GM19043 (cell line): ENCODE results near the gene FIGNL2.
"Not testable (repeated sequence)": the region's sequence is repeated elsewhere in the genome, so short reads cannot be mapped to it uniquely, and the experiment has no call there.

Source experiments
- ATAC-seq: cut with Tn5 transposase; IDR thresholded peaks from one replicate; pipeline ENCODE4 v1.9.1; 2021; ENCODE audit warnings: low read depth; ENCODE audit not compliant: unreplicated experiment

FIGNL2 gene

DNA sequence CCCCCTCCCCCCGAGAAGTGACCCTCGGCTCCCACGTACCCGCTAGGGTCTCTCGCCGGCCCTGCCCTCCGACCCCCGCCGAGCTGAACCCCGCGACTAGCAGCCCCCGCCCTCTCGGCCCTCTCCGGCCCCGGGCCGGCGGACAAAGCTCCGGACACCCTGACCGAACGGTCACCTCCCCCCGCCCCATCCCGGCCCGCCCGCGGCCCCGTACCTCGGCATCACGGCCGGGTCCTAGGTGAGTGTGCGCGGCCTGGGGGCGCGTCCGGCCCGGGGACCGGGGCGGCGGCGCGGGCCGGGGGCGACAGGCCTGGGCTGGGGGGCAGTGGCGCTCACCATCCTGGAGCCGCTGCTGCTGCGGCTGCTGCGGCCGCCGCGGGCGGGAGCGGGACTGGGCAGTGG lies at the start of gene FIGNL2:
Gene FIGNL2 (minus strand): TSS at position 393 of the 402 bp plus-strand sequence. CDS start 26,305 bp downstream, outside the sequence.
- no peak for ATAC-seq

GRCh38 chr12:51897181-51897580 lies 48.7 kb upstream of the FIGNL2 start:
- ATAC-seq, result no peak

GRCh38 chr12:51896236-51896635 lies 47.7 kb upstream of the FIGNL2 start:
- ATAC-seq, result no peak

DNA sequence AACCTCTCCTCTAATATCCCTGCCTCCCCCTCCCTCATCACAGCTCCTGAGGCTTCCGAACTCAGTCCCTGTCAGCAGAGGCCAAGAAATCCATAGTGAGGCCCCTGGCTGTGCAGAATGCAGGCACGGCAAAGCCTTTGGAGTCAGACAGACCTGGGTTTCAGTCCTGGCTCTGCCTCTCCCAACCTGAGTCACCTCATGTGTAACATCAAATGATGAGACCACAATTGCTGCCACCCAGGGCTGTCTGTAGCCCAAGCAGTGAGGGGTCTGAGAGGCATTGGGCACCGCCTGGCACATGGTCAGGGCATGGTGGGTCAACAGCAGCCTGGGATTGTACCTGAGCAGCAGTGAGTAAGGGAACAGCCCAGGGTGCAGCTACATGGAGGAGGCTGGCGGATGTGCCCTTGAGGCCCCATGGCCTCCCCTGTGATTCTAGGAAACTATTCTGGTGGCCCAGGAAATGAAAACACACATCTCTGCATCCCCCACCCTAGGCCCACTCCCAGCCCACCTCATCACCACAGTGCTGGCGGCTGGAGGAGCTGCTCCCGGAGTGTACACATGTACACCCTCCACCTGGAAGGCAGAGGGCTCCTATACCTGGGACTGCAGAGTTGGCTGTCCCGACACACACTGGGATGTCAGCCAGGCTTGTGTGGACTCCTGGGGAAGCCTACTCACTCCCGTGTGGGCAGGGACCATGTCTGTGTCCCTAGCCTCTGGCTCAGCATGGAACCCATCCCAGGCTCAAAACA lies 47.0 kb upstream of the FIGNL2 start:
- no peak for ATAC-seq

DNA sequence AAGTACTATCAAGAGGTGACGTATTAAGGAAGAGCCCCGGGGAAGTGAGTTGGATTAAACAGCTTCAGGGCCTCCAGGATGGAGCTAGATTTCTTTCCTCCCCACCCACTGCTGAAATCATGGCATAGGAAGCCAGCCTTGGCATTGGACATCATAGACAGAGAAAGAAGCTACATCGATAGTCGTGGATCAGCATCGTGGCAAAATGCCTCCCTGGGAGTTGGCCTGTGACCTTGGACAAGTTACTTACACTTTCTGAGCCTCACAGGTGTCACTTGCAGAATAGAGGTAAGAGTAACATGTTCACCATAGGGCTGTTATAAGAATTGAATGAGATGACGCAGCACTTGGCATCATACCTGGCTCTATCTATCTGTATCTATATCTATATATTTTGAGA lies 45.3 kb upstream of the FIGNL2 start:
- ATAC-seq, result no peak

- ATAC-seq, result no peak
Measured at GRCh38 chr12:51891843-51892242, 43.3 kb upstream of the FIGNL2 start.

DNA sequence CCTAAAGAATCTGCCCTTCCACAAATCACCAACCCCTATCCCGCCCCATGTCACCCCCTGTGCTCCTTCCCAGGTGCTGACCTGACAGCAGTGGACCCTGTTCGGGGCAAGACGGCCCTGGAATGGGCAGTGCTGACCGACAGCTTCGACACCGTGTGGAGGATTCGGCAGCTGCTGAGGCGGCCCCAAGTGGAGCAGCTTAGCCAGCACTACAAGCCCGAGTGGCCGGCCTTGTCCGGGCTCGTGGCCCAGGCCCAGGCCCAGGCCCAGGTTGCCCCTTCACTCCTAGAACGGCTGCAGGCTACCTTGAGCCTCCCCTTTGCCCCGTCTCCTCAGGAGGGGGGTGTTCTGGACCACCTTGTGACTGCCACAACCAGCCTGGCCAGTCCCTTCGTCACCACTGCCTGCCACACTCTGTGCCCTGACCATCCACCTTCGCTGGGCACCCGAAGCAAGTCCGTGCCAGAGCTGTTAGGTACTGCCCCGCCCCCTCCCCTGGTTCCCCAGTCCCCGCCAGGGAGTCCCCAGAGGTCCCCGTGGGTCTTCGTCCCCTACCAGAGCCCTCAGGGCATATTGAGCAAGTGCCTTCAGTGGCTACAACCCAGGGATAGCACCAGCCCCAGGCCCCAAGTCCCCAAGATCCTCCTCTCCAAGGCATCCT lies 42.1 kb upstream of the FIGNL2 start:
- ATAC-seq, result no peak

- ATAC-seq, result no peak
Measured at GRCh38 chr12:51890133-51890464, 41.6 kb upstream of the FIGNL2 start.

DNA sequence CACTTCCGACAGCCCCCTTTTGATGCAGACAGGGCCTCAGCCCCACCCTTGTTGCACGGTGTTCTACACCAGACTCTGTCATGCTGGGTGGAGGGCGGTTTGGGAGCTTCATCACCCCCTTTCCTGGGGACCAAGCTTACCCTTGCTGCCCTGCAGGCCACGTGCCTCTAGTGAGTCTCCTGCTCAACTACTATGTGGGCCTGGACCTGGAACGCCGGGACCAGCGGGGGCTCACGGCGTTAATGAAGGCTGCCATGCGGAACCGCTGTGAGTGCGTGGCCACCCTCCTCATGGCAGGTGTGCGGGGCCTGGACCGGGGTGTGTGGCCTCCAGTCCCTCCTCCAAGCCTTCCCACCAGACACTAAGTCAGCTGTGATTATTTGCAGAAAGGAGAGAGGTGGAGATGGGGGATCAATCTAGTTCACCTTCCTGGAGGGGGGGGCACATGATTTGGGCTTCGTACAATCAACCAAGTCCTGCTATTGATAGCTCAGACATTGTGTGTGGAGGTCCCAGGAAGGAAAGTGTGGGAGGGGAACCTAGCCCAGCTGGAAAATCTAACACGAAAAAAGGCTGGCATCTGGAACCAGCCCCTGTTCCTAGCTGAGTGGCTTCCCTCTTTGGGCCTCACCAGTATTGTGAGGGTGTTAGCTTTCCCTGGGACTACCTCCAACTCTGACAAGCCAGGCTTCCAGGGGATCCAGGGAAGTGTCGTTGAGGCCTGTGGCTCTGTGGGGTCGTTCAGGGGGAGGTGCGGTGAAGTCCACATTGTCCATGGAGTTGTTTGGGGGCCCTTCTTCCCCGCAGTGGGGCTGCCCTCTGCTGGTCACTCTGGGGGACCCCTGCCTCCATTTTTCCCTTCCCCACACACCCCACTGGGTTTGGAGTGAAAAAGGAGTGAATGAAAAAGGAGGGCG lies 41.0 kb upstream of the FIGNL2 start:
- no peak for ATAC-seq

DNA sequence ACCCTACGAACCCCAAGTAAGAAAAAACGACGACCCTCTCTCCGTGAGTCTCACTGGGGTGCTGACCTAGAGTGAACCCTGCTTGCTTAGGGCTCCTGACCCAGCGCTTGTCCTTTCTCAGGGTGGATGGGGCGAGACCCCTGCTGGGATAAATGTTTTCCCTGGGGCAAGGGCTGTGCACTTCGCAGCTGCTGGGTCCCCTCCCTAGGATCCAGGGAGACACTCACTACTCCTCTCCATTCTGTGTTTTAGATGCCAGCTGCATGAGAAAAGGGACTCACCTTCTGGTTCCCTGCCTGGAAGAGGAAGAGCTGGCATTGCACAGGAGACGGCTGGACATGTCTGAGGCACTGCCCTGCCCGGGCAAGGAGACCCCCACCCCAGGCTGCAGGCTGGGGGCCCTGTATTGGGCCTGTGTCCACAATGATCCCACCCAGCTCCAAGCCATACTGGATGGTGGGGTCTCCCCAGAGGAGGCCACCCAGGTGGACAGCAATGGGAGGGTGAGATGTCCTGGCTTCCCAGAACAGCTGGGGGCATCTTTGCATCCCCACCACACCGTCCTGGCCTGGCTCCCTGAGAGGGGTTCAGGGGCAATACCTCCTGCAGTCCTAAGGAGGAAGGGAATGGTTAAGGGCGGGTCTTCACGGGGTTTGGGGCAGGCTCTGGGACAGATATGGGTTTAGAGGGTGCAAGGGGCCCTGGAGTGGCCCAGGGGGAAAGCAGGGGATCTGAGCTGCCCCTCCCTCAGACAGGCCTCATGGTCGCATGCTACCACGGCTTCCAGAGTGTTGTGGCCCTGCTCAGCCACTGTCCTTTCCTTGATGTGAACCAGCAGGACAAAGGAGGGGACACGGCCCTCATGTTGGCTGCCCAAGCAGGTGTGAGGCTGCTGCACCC lies 40.0 kb upstream of the FIGNL2 start:
- no peak for ATAC-seq

DNA sequence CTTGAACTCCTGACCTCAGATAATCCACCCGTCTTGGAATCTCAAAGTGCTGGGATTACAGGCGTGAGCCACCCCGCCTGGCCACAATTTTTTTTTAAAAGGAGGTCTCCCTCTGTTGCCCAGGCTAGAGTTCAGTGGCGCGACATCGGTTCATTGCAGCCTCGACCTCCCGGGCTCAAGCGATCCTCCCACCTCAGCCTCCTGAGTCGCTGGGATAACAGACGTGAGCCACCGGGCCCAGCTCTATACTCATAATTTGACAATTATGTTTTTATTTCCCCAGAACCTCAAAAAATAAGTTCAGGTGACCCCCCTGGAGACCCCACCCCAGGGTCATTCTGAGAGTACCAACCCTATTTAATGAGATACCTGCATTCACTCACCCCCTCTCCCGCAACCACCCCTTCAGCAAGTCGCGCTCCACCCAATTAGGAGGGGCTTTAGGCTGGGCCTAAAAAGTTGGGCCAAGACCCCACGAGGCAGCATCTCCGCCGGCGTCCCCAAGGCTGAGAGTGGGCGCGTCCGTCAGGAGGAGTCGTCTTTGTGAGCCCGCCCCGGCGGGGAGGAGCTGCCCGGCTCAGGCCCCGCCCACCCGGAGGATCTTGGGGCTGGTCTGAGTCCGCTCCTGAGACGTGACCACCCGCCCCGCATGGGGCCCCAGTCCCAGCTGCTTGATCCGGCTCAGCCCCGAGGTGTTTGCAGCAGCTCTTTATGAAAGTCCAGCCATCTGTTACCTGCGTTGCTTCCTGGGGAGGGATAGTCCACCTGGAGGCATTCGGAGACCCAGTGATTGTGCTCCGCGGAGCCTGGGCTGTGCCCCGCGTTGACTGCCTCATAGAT lies 39.2 kb upstream of the FIGNL2 start, which contains the start of gene ANKRD33:
Gene ANKRD33 (plus strand): TSS at position 628 of the 840 bp plus-strand sequence. CDS start 84 bp downstream, at position 712.
- ATAC-seq, result no peak

DNA sequence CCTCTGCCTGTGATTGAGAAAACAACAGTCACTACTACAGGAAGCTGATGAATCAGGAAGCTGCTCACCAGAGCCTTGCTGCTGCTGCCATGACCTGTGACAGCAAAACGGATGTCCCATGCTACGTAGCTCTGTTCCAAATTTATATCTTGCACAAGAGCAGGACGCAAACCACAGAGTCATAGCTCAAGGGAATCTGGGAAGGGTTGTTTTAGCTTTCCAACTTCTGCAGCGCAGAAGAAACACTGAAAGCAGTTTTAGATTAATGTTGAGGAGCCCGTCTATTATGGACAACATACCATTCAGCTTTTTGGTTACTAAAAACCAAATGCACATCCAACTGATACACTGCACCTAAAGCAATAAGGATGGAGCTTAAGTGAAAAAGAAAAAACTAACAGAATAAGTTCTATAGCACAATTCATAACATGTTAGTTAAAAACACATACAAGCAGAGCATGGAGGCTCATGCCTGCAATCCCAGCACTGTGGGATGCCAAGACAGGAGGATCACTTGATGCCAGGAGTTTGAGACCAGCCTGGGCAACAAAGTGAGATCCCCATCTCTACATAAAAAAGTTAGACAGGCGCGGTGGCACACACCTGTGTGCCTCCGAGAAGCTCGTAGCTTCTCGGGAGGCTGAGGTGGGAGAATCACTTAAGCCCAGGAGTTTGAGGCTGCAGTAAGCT lies 37.6 kb upstream of the FIGNL2 start:
- ATAC-seq, result no peak

- ATAC-seq, result not testable (repeated sequence)
Measured at GRCh38 chr12:51885294-51886020, 36.9 kb upstream of the FIGNL2 start.

DNA sequence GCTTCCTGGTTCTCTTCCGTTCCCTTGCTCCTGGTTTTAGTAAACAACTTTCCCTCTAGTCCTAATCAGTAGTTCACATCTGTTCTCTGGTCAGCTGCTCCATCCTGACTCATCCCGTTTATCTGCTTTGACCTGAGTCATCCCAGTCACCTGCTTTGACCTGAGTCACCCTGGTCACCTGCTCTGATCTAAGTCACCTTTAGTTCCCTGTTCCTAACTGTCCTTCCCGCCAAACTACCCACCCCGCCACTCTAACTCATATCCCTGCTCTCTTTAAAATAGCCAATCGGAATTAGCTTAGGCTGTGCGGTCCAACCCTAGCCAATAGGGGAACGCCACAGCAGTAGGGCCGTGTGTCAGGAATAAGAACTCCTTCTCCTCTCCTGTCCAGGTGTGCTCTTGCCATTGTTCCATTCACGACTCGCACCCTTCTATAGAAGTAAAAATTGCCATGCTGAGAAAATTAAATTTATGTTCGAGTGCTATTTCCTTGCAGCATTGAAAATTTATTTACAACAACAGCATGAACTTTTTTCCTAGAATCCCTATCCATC lies 36.2 kb upstream of the FIGNL2 start:
- ATAC-seq, result no peak

GRCh38 chr12:51883998-51884675 lies 35.6 kb upstream of the FIGNL2 start:
- ATAC-seq, result no peak

- no peak for ATAC-seq
Measured at GRCh38 chr12:51883295-51883694, 34.8 kb upstream of the FIGNL2 start.

GRCh38 chr12:51879102-51879501 lies 30.6 kb upstream of the FIGNL2 start:
- ATAC-seq, result no peak
